K562 (cell line): ENCODE results near the gene SLFNL1. TPM values are rescaled to one million over a fixed set of nuclear protein-coding genes. Genes with fewer than 3 reads are reported as not detected.

Experiments used
- ATAC-seq: fragments of 200-7000 bp; cut with Tn5 transposase; 3 replicates; pipeline ENCODE4 v1.9.1; 2020; ENCODE audit warnings: moderate library complexity
- BruUV-seq: library from RNA; stranded (reverse); fragments of 400-500 nt; replicated peaks from 2 replicates; lab custom pipeline; 2021; lab: Mats Ljungman, UMichigan
- CTCF ChIA-PET: fragments of 300-600 bp; formaldehyde crosslinking; extraction: SDS; loops from one replicate; lab custom pipeline; 2021; ENCODE audit warnings: low intra/inter-chr PET ratio; lab: Yijun Ruan, JAX
- POLR2A ChIA-PET: fragments of 300-600, 350-650 bp; sonication (Branson Sonifier 250); formaldehyde crosslinking; extraction: SDS; loops from one replicate; lab custom pipeline; 2021; ENCODE audit warnings: antibody characterized with exemption, inconsistent platforms; lab: Yijun Ruan, JAX
- DNase-seq, 4 experiments: peaks; one replicate each; pipeline versions ENCODE4 v3.0.0 to v3.0.0-alpha.2; 2011 to 2018; ENCODE audit warnings: low spot score in 3 of 4, mixed read lengths in 3 of 4; ENCODE audit errors: extremely low read depth in 1 of 4
- FAIRE-seq: peaks from 2 replicates; lab custom pipeline; 2011; peaks lifted over from hg19 to GRCh38; lab: Jason Lieb, UNC
- H2AFZ ChIP-seq: 2 replicates; pipeline ENCODE4 v1.6.0; 2011; ENCODE audit warnings: low read depth, low read length, control low read depth, inconsistent platforms
- H3K27ac ChIP-seq: fragments of 200-600 bp; 3 replicates; pipeline ENCODE4 v1.8.0; 2011; ENCODE audit warnings: low read depth, mild to moderate bottlenecking, control low read depth, inconsistent platforms, low read length, moderate library complexity, mixed read lengths; ENCODE audit errors: extremely low read depth
- H3K27me3 ChIP-seq, 2 experiments: fragments of 300-600 bp in 1 of 2; 2 replicates in 1 of 2; 3 replicates in 1 of 2; pipeline versions ENCODE4 v1.6.0 to v1.8.0; 2011; ENCODE audit warnings: inconsistent platforms in 2 of 2, low read length in 2 of 2, mild to moderate bottlenecking in 1 of 2, mixed read lengths in 1 of 2, moderate library complexity in 1 of 2; ENCODE audit not compliant: control insufficient read depth in 2 of 2, insufficient read depth in 2 of 2
- H3K36me3 ChIP-seq: fragments of 300-600 bp; 3 replicates; pipeline ENCODE4 v1.8.0; 2011; ENCODE audit warnings: mild to moderate bottlenecking, low read length, inconsistent platforms; ENCODE audit not compliant: control insufficient read depth, insufficient read depth
- H3K4me1 ChIP-seq, 2 experiments: fragments of 200-600 bp in 1 of 2; replicated peaks in 1 of 2; 2 replicates in 1 of 2; 3 replicates in 1 of 2; pipeline versions ENCODE4 v1.5.1 to v1.8.0; 2011; ENCODE audit warnings: inconsistent platforms in 2 of 2, low read length in 2 of 2, mild to moderate bottlenecking in 1 of 2, mixed read lengths in 1 of 2, moderate library complexity in 1 of 2; ENCODE audit not compliant: control insufficient read depth in 2 of 2, insufficient read depth in 2 of 2
- H3K4me2 ChIP-seq: 2 replicates; pipeline ENCODE4 v1.6.1; 2011; ENCODE audit warnings: low read length, control low read depth, inconsistent platforms, mixed read lengths; ENCODE audit not compliant: insufficient read depth
- H3K4me3 ChIP-seq: fragments of 200-600 bp; sonication (generic), shearing (Covaris generic); 2 replicates; pipeline ENCODE4 v1.5.1; 2016; ENCODE audit warnings: control low read depth, inconsistent platforms
- H3K79me2 ChIP-seq: fragments of 200-600 bp; 3 replicates; pipeline ENCODE4 v1.8.0; 2011; ENCODE audit warnings: low read length, inconsistent platforms; ENCODE audit not compliant: control insufficient read depth, insufficient read depth
- H3K9ac ChIP-seq, 2 experiments: 2 replicates each; pipeline versions ENCODE4 v1.6.0 to v1.6.1; 2011; ENCODE audit warnings: low read depth in 2 of 2, low read length in 2 of 2, control low read depth in 1 of 2, inconsistent platforms in 1 of 2, mild to moderate bottlenecking in 1 of 2, mixed read lengths in 1 of 2; ENCODE audit not compliant: insufficient read depth in 1 of 2
- H3K9me1 ChIP-seq: one replicate; pipeline ENCODE4 v1.6.0; 2011; ENCODE audit warnings: inconsistent platforms, mild to moderate bottlenecking, low read length, moderate library complexity; ENCODE audit not compliant: control insufficient read depth, insufficient read depth
- H3K9me3 ChIP-seq: replicated peaks from 2 replicates; pipeline ENCODE4 v1.5.1; 2011; ENCODE audit warnings: low read depth, low read length, inconsistent platforms; ENCODE audit not compliant: control insufficient read depth, insufficient read depth
- H4K20me1 ChIP-seq: replicated peaks from 2 replicates; pipeline ENCODE4 v1.6.1; 2011; ENCODE audit warnings: low read length, inconsistent platforms, mixed read lengths; ENCODE audit not compliant: control insufficient read depth, insufficient read depth
- BHLHE40 ChIP-seq: IDR thresholded peaks from 2 replicates; pipeline ENCODE4 v1.6.1; 2011; ENCODE audit warnings: low read length, improper control_type of control experiment
- CTBP1 ChIP-seq: fragments of 450-650 bp; IDR thresholded peaks from 2 replicates; pipeline ENCODE4 v1.6.1; 2016; ENCODE audit warnings: borderline replicate concordance
- GABPB1 ChIP-seq: sonication (generic); formaldehyde crosslinking; IDR thresholded peaks from 2 replicates; pipeline ENCODE4 v1.8.0; 2022; ENCODE audit warnings: mild to moderate bottlenecking, missing genetic modification reagents
- HES1 ChIP-seq: fragments of 450-650 bp; IDR thresholded peaks from 2 replicates; pipeline ENCODE4 v1.6.1; 2016; ENCODE audit warnings: low read depth, mild to moderate bottlenecking, moderate library complexity
- HINFP ChIP-seq: fragments of 450-650 bp; conservative IDR thresholded peaks from 2 replicates; pipeline ENCODE4 v1.6.1; 2016; ENCODE audit warnings: missing genetic modification characterization, low read depth, mild to moderate bottlenecking, control low read depth, missing compliant biosample characterization
- KHSRP ChIP-seq: fragments of 450-650 bp; IDR thresholded peaks from 2 replicates; pipeline ENCODE4 v1.6.1; 2017
- KLF6 ChIP-seq: fragments of 250-450 bp; sonication (Bioruptor Pico); IDR thresholded peaks from 2 replicates; pipeline ENCODE4 v1.4.0; 2020; ENCODE audit warnings: mild to moderate bottlenecking, moderate library complexity, borderline replicate concordance
- PRMT5 ChIP-seq: sonication (generic); formaldehyde crosslinking; IDR thresholded peaks from 2 replicates; pipeline ENCODE4 v1.5.0; 2020; ENCODE audit warnings: missing genetic modification reagents
- RBM14 ChIP-seq: fragments of 200-400 bp; formaldehyde crosslinking; IDR thresholded peaks from 2 replicates; pipeline ENCODE4 v1.6.1; 2018; ENCODE audit warnings: low read depth, mild to moderate bottlenecking, low read length, moderate library complexity, borderline replicate concordance; ENCODE audit not compliant: insufficient read depth
- TCF15 ChIP-seq: fragments of 250-450 bp; sonication (Bioruptor Pico); IDR thresholded peaks from 2 replicates; pipeline ENCODE4 v1.8.0; 2022; ENCODE audit warnings: moderate library complexity, mild to moderate bottlenecking, inconsistent platforms
- ZNF217 ChIP-seq: sonication (generic); formaldehyde crosslinking; IDR thresholded peaks from 2 replicates; pipeline ENCODE4 v1.8.0; 2022; ENCODE audit warnings: mild to moderate bottlenecking, missing genetic modification reagents
- ZNF354B ChIP-seq: fragments of 250-450 bp; sonication (Bioruptor Pico); IDR thresholded peaks from 2 replicates; pipeline ENCODE4 v1.4.0; 2020
- ZNF511 ChIP-seq: sonication (generic); formaldehyde crosslinking; IDR thresholded peaks from 2 replicates; pipeline ENCODE4 v1.8.0; 2022; ENCODE audit warnings: mild to moderate bottlenecking, missing genetic modification reagents
- ZNF592 ChIP-seq: fragments of 450-650 bp; IDR thresholded peaks from 2 replicates; pipeline ENCODE4 v1.6.1; 2017; ENCODE audit warnings: antibody characterized with exemption, mild to moderate bottlenecking
- WGBS: fragments of 100-300 bp; shearing (Covaris generic); methylation state at CpG from one replicate; pipeline ENCODE4 v1.1.6; 2016; ENCODE audit warnings: low coverage, mixed read lengths; ENCODE audit not compliant: insufficient coverage; ENCODE audit errors: missing lambda C conversion rate; 5-methylcytosine and 5-hydroxymethylcytosine counted together
- in situ Hi-C: fragments of 300-500 bp; cut with MboI; formaldehyde crosslinking; loops from 4 replicates; pipeline ENCODE4 v1.15.0; 2018; ENCODE audit warnings: inconsistent platforms, mixed read lengths
- intact Hi-C: fragments of 100-400 bp; cut with micrococcal nuclease; formaldehyde crosslinking; loops from 2 replicates; pipeline ENCODE4 v1.14.2; 2022
- polyA plus RNA-seq, 8 experiments: library from polyadenylated mRNA; depleted of rRNA in 4 of 8; stranded (reverse) in 5 of 8; unstranded in 3 of 8; fragments of >200 nt; fragmentation: Nextera tagmentation in 2 of 8; fragmentation: Illumina TruSeq in 1 of 8; extraction: Ambion mirVana in 2 of 8; extraction: Trizol in 1 of 8; gene quantifications; 2 replicates each; pipeline versions ENCODE4 v1.2.1 to v1.2.3, GENCODE V29; 2011 to 2014; ENCODE audit warnings: inconsistent platforms in 1 of 8, missing spikeins in 1 of 8
- total RNA-seq, 7 experiments: library from RNA; depleted of rRNA in 6 of 7; stranded (reverse); fragments of >200 nt in 6 of 7; fragmentation: Illumina TruSeq in 2 of 7; extraction: Trizol in 2 of 7; gene quantifications; 2 replicates each; pipeline versions ENCODE4 v1.2.1 to v1.2.3, GENCODE V29; 2011 to 2021; ENCODE audit warnings: low replicate concordance in 1 of 7

Gene SLFNL1
- total and polyA plus RNA-seq, 9 of the 15 experiments (the other 6 are each of a cell fraction or from before 2014, with no cell fraction given) = 0.05 to 0.14 (median 0.06) TPM; not detected in 5

GRCh38 chr1:40966417-40966816 lies 55.1 kb downstream of the SLFNL1 start:
- Histone ChIP-seq H2AFZ (no peak overlapping the region), H3K4me2 (no peak overlapping the region), H3K9ac (no peak overlapping the region), H3K9me3 (no peaks in the 10 kb centered on the region), H3K4me1 (no peaks in the 10 kb centered on the region), H3K27ac (no peak overlapping the region), H3K9me1 (no peaks in the 10 kb centered on the region), H4K20me1 (no peaks in the 10 kb centered on the region; the same call in 1 of the 2 replicates), H3K36me3 (no peaks in the 10 kb centered on the region), H3K4me3 (no peak overlapping the region), H3K27me3 (peaks cover 30 to 31% of the 10 kb centered on the region in 2 experiments), H3K79me2 (no peaks in the 10 kb centered on the region)
- FAIRE-seq (no peak), ATAC-seq (no peak), DNase-seq (no peak)
- CTCF ChIA-PET = no interaction called here
- no TSS peak for BruUV-seq
- intact Hi-C loops = no loop called here
- 14% methylated on average over 4 of the region's 4 CpGs for WGBS
- TF ChIP-seq PRMT5 = no peak
- no peak for TF ChIP-seq RBM14
- no peak for TF ChIP-seq CTBP1
- no peak for TF ChIP-seq ZNF592
- TF ChIP-seq HINFP (tag) = no peak
- no peak for TF ChIP-seq TCF15 (CRISPR knock-in tag)
- TF ChIP-seq KHSRP = no peak
- no peak for TF ChIP-seq HES1
- no peak for TF ChIP-seq ZNF354B (CRISPR knock-in tag)
- TF ChIP-seq ZNF511 (CRISPR knock-in tag) = no peak
- no peak for TF ChIP-seq KLF6 (CRISPR knock-in tag)
- TF ChIP-seq GABPB1 = no peak
- no peak for TF ChIP-seq ZNF217
- TF ChIP-seq BHLHE40 = no peak
- POLR2A ChIA-PET = interaction anchor here (0.6 to 2.7 kb wide), 6 partner anchors 9 to 104 kb away, joined by 3 to 15 read pairs (median 4); partner anchors contain the start of gene CITED4
- in situ Hi-C loops = no loop called here
